ENCODE results near the gene TMEM115. TPM values are rescaled to one million over a fixed set of nuclear protein-coding genes. Genes with fewer than 3 reads are reported as not detected.

Gene TMEM115
- total and polyA plus RNA-seq, 10 of the 15 experiments (the other 5 are each of a cell fraction or from before 2014, with no cell fraction given): 1.9 to 18.7 (median 13.2) TPM

DNA sequence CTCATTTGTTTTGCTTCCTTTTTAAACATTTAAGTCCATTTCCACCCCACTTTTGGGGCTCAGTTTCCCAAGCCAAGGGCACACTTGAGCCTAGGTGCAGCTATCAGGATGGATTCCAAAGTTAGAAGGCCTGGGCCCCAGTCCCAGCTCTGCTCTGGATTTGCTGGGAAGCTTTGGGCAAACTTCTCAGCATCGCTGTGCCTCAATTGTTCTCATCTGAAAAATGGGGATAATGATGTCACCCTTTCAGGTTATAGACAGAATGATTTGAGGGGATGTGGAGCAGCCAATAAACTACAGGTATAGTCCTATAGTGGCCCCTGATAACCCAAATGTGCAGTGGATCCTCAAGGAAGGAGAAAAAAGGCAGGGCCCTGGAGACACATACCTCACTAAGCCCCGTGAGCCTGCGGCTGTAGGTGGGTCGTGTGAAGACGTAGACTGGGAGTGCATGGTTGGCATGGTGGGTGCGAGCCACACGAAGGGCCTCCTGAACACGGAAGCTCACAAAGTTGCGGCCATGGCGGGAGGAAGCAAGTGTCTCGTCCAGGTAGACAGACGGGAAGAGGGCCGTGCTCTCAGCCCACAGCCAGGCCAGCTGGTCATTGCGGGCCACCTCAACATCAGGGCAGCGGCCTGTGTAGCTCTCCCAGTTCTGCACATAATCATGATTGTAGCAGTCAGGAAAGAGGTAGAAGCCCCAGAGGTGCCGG is 40.0 kb downstream of the TMEM115 start:
- RAD21 ChIA-PET (ENCODE audit: unreplicated experiment): no interaction called here
- ATAC-seq (no peak), FAIRE-seq (no peak), DNase-seq (ENCODE audit: low read depth, low spot score) (no peak)
- Histone ChIP-seq H3K9ac (ENCODE audit: control insufficient read depth, insufficient read depth, low read length) (no peak overlapping the region), H3K4me1 (ENCODE audit: control insufficient read depth, insufficient read depth, low read length) (peaks cover 23% of the 10 kb centered on the region), H3K27me3 (replicated peaks in 1 of 2; ENCODE audit: control insufficient read depth in 2 of 2, insufficient read depth in 2 of 2, low read length in 1 of 2) (no peaks in the 10 kb centered on the region), H4K20me1 (ENCODE audit: control insufficient read depth, insufficient read depth) (no peaks in the 10 kb centered on the region), H3K9me3 (replicated peaks; ENCODE audit: control insufficient read depth, insufficient read depth, low read length) (no peaks in the 10 kb centered on the region), H2AFZ (ENCODE audit: control insufficient read depth, low read depth, low read length) (no peak overlapping the region), H3K36me3 (ENCODE audit: control insufficient read depth in 2 of 2, insufficient read depth in 2 of 2, low read length in 1 of 2) (peaks cover 0 to 2% of the 10 kb centered on the region in 2 experiments; a peak in 2 of 4 replicates), H3K79me2 (ENCODE audit: control insufficient read depth, insufficient read depth, low read length) (peaks cover 5% of the 10 kb centered on the region), H3K4me2 (ENCODE audit: control insufficient read depth, insufficient read depth) (no peak overlapping the region), H3K4me3 (no peak overlapping the region), H3K27ac (ENCODE audit: control insufficient read depth, insufficient read depth) (no peak overlapping the region)
- intact Hi-C loops (cut with micrococcal nuclease; ENCODE audit: unreplicated experiment): no loop called here
- SMC1A ChIA-PET (ENCODE audit: uncharacterized antibody, unreplicated experiment): interaction anchor here (1.5 to 1.8 kb wide), 2 partner anchors 17 to 20 kb away, joined by 4 read pairs; partner anchors contain the start of genes HYAL3 and NAA80
- POLR2A ChIA-PET: interaction anchor here (0.6 to 1.9 kb wide), 4 partner anchors 12 to 27 kb away, joined by 3 to 7 read pairs (median 4); partner anchors contain the start of gene IFRD2
- 87% methylated on average over 16 of the region's 16 CpGs for WGBS (ENCODE audit: insufficient coverage, insufficient replicate concordance, low lambda C conversion rate, missing lambda C conversion rate)
- no peak for TF ChIP-seq WRNIP1 (IDR thresholded peaks at IDR 0.05; ENCODE audit: borderline replicate concordance, low read depth, low read length)
- TF ChIP-seq, protein P1, sequence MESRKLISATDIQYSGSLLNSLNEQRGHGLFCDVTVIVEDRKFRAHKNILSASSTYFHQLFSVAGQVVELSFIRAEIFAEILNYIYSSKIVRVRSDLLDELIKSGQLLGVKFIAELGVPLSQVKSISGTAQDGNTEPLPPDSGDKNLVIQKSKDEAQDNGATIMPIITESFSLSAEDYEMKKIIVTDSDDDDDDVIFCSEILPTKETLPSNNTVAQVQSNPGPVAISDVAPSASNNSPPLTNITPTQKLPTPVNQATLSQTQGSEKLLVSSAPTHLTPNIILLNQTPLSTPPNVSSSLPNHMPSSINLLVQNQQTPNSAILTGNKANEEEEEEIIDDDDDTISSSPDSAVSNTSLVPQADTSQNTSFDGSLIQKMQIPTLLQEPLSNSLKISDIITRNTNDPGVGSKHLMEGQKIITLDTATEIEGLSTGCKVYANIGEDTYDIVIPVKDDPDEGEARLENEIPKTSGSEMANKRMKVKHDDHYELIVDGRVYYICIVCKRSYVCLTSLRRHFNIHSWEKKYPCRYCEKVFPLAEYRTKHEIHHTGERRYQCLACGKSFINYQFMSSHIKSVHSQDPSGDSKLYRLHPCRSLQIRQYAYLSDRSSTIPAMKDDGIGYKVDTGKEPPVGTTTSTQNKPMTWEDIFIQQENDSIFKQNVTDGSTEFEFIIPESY (IDR thresholded peaks at IDR 0.05): no peak
- TF ChIP-seq JUNB (IDR thresholded peaks at IDR 0.05): no peak
- no peak for TF ChIP-seq MEF2A (IDR thresholded peaks at IDR 0.05; ENCODE audit: insufficient read depth, low read depth, low read length)
- TF ChIP-seq, protein P2, sequence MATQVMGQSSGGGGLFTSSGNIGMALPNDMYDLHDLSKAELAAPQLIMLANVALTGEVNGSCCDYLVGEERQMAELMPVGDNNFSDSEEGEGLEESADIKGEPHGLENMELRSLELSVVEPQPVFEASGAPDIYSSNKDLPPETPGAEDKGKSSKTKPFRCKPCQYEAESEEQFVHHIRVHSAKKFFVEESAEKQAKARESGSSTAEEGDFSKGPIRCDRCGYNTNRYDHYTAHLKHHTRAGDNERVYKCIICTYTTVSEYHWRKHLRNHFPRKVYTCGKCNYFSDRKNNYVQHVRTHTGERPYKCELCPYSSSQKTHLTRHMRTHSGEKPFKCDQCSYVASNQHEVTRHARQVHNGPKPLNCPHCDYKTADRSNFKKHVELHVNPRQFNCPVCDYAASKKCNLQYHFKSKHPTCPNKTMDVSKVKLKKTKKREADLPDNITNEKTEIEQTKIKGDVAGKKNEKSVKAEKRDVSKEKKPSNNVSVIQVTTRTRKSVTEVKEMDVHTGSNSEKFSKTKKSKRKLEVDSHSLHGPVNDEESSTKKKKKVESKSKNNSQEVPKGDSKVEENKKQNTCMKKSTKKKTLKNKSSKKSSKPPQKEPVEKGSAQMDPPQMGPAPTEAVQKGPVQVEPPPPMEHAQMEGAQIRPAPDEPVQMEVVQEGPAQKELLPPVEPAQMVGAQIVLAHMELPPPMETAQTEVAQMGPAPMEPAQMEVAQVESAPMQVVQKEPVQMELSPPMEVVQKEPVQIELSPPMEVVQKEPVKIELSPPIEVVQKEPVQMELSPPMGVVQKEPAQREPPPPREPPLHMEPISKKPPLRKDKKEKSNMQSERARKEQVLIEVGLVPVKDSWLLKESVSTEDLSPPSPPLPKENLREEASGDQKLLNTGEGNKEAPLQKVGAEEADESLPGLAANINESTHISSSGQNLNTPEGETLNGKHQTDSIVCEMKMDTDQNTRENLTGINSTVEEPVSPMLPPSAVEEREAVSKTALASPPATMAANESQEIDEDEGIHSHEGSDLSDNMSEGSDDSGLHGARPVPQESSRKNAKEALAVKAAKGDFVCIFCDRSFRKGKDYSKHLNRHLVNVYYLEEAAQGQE (IDR thresholded peaks at IDR 0.05; ENCODE audit: low read depth, low read length): no peak
- TF ChIP-seq ATF7 (IDR thresholded peaks at IDR 0.05; ENCODE audit: low read depth): no peak
- TF ChIP-seq STAT1 (conservative IDR thresholded peaks at IDR 0.05): no peak
- no peak for TF ChIP-seq YBX1 (IDR thresholded peaks at IDR 0.05)
- no peak for TF ChIP-seq KDM1A (IDR thresholded peaks at IDR 0.05; ENCODE audit: borderline replicate concordance)
- TF ChIP-seq CBX3 (IDR thresholded peaks at IDR 0.05; ENCODE audit: borderline replicate concordance, low read depth): no peak
- TF ChIP-seq TAF1 (IDR thresholded peaks at IDR 0.05; ENCODE audit: borderline replicate concordance, low read depth, low read length): no peak
- in situ Hi-C loops (cut with MboI): no loop called here
- no TSS peak for BruUV-seq (replicated peaks)
- CTCF ChIA-PET: interaction anchor here (0.7 to 1.8 kb wide), 6 partner anchors 9 to 98 kb away, joined by 3 to 8 read pairs (median 4); partner anchors contain the start of genes HYAL3, NAA80 and TUSC2
